Measurements from ENCODE around the gene GALNT7. TPM values are rescaled to one million over a fixed set of nuclear protein-coding genes. Genes with fewer than 3 reads are reported as not detected.
"Not testable (repeated sequence)": the region's sequence is repeated elsewhere in the genome, so short reads cannot be mapped to it uniquely, and the experiment has no call there.

Gene GALNT7
- total RNA-seq, 4 donors from 2014 or later, result 8.7 to 22.4 (median 9.7) TPM

- TF ChIP-seq POLR2A (IDR thresholded peaks at IDR 0.05) (no peak), EP300 (IDR thresholded peaks at IDR 0.05) (no peak)
- TF ChIP-seq, protein P1, sequence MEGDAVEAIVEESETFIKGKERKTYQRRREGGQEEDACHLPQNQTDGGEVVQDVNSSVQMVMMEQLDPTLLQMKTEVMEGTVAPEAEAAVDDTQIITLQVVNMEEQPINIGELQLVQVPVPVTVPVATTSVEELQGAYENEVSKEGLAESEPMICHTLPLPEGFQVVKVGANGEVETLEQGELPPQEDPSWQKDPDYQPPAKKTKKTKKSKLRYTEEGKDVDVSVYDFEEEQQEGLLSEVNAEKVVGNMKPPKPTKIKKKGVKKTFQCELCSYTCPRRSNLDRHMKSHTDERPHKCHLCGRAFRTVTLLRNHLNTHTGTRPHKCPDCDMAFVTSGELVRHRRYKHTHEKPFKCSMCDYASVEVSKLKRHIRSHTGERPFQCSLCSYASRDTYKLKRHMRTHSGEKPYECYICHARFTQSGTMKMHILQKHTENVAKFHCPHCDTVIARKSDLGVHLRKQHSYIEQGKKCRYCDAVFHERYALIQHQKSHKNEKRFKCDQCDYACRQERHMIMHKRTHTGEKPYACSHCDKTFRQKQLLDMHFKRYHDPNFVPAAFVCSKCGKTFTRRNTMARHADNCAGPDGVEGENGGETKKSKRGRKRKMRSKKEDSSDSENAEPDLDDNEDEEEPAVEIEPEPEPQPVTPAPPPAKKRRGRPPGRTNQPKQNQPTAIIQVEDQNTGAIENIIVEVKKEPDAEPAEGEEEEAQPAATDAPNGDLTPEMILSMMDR (IDR thresholded peaks at IDR 0.05), result no peak
- no peak for DNase-seq (ENCODE audit: low spot score in 2 of 2)
- H3K4me3 ChIP-seq, result no peak overlapping the region
- no peak overlapping the region for H3K27ac ChIP-seq
- no peaks in the 10 kb centered on the region for H3K36me3 ChIP-seq
- peaks cover 0 to 5% (median 4%) of the 10 kb centered on the region in 4 donors for H3K4me1 ChIP-seq
- no peaks in the 10 kb centered on the region for H3K27me3 ChIP-seq
- no peaks in the 10 kb centered on the region for H3K9me3 ChIP-seq
- WGBS, 2 donors, result 93 to 96% methylated on average over 6 of the region's 6 CpGs
Observed at GRCh38 chr4:173176010-173176409, 7.4 kb downstream of the GALNT7 start.

GRCh38 chr4:173177232-173177631 is 8.6 kb downstream of the GALNT7 start:
- TF ChIP-seq, protein P1 (IDR thresholded peaks at IDR 0.05), result no peak
- TF ChIP-seq EP300 (IDR thresholded peaks at IDR 0.05) (no peak), POLR2A (IDR thresholded peaks at IDR 0.05) (no peak)
- DNase-seq (ENCODE audit: low spot score in 2 of 2), result no peak
- Histone ChIP-seq H3K9me3 (no peaks in the 10 kb centered on the region), H3K4me3 (no peak overlapping the region), H3K27me3 (no peaks in the 10 kb centered on the region), H3K4me1 (peaks cover 0 to 3% (median 0%) of the 10 kb centered on the region in 4 donors), H3K27ac (no peak overlapping the region), H3K36me3 (no peaks in the 10 kb centered on the region)
- 60 to 67% methylated on average over 3 of the region's 3 CpGs for WGBS, 2 donors

DNA sequence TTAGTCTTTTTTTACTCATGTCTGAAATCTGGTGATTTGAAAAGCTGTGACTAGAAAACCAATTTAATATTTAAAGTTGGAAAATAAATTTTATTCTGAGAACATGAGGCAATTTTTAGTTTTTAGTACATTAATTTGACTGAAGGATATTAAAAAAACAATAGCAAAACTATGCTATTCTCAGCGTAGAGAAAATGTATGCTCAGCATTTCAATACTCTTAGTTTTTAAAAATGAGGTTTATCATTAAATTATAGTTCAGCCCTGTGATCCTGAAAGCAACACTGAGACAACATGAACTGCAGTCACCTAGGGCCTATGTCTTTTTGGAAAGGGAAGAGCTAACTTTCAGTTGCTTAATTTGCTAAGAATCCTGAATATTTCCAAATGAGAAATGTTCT is 9.5 kb downstream of the GALNT7 start:
- no peak for DNase-seq (ENCODE audit: low spot score in 2 of 2)
- H3K36me3 ChIP-seq, result no peaks in the 10 kb centered on the region
- no peaks in the 10 kb centered on the region for H3K27me3 ChIP-seq
- H3K27ac ChIP-seq, result no peak overlapping the region
- no peak for TF ChIP-seq EP300 (IDR thresholded peaks at IDR 0.05)
- TF ChIP-seq, protein P1 (IDR thresholded peaks at IDR 0.05), result no peak
- no peak for TF ChIP-seq POLR2A (IDR thresholded peaks at IDR 0.05)
- H3K9me3 ChIP-seq, result no peaks in the 10 kb centered on the region
- 72 to 79% methylated on average over 1 of the region's 1 CpG for WGBS, 2 donors
- peaks cover 0 to 6% (median 0%) of the 10 kb centered on the region in 4 donors for H3K4me1 ChIP-seq
- no peak overlapping the region for H3K4me3 ChIP-seq

GRCh38 chr4:173181848-173182247 is 13.2 kb downstream of the GALNT7 start:
- Histone ChIP-seq H3K27me3 (no peaks in the 10 kb centered on the region), H3K4me3 (no peak overlapping the region), H3K27ac (no peak overlapping the region), H3K36me3 (no peaks in the 10 kb centered on the region), H3K9me3 (no peaks in the 10 kb centered on the region), H3K4me1 (peaks cover 0 to 12% (median 0%) of the 10 kb centered on the region in 4 donors)
- no peak for TF ChIP-seq EP300 (IDR thresholded peaks at IDR 0.05)
- no peak for TF ChIP-seq POLR2A (IDR thresholded peaks at IDR 0.05)
- TF ChIP-seq, protein P1 (IDR thresholded peaks at IDR 0.05), result no peak
- WGBS, 2 donors, result 90 to 95% methylated on average over 3 of the region's 3 CpGs
- no peak for DNase-seq (ENCODE audit: low spot score in 2 of 2)

- H3K4me3 ChIP-seq, result no peak overlapping the region
Observed at GRCh38 chr4:173182403-173182802, 13.8 kb downstream of the GALNT7 start.

GRCh38 chr4:173183659-173184247 is 15.1 kb downstream of the GALNT7 start:
- WGBS, 2 donors, result 96 to 98% methylated on average over 23 to 42 of the region's 50 CpGs
- H3K36me3 ChIP-seq; H3K27me3 ChIP-seq; DNase-seq (ENCODE audit: low spot score in 2 of 2); H3K4me3 ChIP-seq; H3K9me3 ChIP-seq; H3K27ac ChIP-seq: not testable (repeated sequence)
- peaks cover 0 to 12% (median 0%) of the 10 kb centered on the region in 4 donors for H3K4me1 ChIP-seq

More at GRCh38 chr4:173182403-173182802, 13.8 kb downstream of the GALNT7 start:
- Histone ChIP-seq H3K4me1 (peaks cover 0 to 12% (median 0%) of the 10 kb centered on the region in 4 donors), H3K27me3 (no peaks in the 10 kb centered on the region), H3K36me3 (no peaks in the 10 kb centered on the region), H3K9me3 (no peaks in the 10 kb centered on the region), H3K27ac (no peak overlapping the region)
- no peak for TF ChIP-seq EP300 (IDR thresholded peaks at IDR 0.05)
- DNase-seq (ENCODE audit: low spot score in 2 of 2), result no peak
- 89 to 90% methylated on average over 4 of the region's 4 CpGs for WGBS, 2 donors

Measured in tibial nerve (tissue), 4 donors.